GM19397 (cell line): ENCODE measurements around the gene SERPINF2.
"Not testable (repeated sequence)": the region's sequence is repeated elsewhere in the genome, so short reads cannot be mapped to it uniquely, and the experiment has no call there.

Source experiments
- ATAC-seq: cut with Tn5 transposase; IDR thresholded peaks from one replicate; pipeline ENCODE4 v1.9.1; 2021; ENCODE audit warnings: mild to moderate bottlenecking, moderate library complexity; ENCODE audit not compliant: unreplicated experiment

The SERPINF2 gene

DNA sequence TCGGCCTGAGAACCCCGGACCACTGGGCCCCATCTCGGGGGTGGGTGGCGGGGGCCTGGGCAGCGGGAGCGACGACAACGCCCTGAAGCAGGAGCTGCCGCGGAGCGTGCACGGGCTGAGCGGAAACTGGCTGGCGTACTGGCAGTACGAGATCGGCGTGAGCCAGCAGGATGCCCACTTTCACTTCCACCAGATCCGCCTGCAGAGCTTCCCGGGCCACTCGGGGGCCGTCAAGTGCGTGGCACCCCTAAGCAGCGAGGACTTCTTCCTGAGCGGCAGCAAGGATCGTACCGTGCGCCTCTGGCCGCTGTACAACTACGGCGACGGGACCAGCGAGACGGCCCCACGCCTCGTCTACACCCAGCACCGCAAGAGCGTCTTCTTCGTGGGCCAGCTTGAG lies 8.9 kb upstream of the SERPINF2 start:
- ATAC-seq, result no peak

DNA sequence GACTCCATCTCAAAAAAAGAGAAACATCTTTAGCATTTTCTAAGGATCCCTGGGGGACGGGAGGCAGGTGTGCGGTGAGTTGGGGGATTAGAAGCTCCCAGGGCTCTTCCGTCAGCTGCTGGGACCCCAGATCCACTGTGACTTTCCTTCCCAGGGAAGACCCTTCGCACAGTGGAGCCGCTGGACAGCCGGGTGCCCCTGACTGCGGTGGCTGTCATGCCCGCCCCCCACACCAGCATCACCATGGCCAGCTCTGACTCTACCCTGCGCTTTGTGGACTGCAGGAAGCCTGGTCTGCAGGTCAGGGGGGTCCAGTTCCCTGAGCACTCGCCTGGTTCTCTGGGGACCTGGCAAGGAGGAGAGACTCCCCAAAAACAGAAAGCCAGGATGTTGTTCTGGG lies 7.3 kb upstream of the SERPINF2 start:
- ATAC-seq, result no peak

- no peak for ATAC-seq
Observed at GRCh38 chr17:1735834-1736347, 6.8 kb upstream of the SERPINF2 start.

DNA sequence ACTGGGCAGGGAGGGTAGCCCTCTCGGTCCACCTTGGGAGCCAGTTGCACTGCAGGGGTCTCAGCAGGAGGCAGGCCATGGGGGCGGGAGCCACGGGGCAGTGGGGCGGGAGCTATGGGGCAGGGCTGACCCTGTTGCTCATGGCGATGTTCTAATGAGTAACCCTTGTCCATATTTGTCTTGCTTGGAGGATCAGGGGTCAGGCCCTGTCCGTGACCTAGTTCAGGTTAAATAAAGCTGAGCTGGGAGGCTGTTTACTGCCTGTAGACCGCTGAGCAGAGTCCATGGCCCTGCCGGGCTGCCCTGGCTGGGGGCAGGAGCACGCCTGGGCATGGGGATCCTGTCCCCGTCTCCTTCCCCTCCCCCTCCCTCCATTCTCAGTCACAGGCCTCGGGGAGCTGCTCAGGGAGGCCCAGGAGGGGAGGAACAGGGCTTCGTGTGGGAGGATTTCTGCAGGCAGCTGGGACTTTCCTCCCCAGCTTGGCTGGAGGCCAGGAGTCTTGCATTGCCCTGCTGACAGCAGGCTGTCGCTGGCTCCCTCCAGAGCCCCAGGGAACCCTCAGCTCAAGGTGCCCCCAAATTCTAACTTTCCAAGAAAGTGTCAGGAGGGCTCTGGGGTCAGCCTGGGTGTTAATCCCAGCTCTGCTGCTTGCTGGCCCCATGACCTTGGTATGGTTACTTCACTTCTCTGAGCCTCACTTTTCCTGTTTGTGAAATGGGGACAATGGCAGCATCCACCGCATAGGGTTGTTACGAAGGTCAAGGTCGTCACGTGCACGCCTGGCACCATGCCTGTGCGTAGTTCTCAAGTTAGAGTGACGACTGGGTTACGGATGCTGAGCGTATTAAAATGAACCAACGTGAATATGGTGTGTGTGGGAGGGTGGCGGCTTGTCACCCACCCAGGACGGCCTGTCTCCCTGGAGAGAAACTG lies 6.1 kb upstream of the SERPINF2 start:
- ATAC-seq, result no peak

DNA sequence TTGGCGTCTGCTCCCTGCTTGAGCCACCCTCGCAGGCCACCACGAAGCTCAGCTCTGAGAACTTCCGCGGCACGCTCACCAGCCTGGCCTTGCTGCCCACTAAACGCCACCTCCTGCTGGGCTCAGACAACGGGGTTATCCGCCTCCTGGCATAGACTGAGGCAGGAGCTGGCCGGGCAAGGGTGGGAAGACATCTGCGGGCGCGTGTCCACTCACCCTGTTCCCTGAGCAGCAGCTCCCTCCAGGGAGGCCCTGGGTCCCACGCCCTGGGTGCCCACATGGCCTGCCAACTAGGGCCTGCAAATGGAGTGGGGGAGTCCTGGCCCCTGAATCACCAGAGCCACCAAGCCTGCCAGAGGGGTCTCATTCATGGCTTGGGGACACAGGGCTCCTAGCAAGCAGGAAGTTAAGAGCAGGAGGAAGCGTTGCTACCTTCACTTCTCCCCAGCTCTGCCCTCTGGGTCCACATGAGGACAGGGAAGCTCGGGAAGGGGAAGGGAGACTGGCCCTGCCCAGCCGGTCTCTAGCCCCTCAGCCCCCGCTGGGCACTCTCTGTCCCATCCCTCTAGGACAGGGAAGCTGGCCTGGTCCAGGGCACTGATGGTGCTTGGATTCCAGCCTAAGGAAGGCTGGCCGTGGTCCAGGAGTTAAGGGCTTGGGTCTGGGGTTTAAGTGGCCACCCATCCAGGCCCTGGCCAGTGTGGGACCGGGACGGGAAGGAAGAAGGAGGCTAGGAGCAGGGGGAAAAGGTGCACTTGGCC lies 5.0 kb upstream of the SERPINF2 start:
- no peak for ATAC-seq

- ATAC-seq, result not testable (repeated sequence)
Observed at GRCh38 chr17:1741899-1742298, 772 bp upstream of the SERPINF2 start.

DNA sequence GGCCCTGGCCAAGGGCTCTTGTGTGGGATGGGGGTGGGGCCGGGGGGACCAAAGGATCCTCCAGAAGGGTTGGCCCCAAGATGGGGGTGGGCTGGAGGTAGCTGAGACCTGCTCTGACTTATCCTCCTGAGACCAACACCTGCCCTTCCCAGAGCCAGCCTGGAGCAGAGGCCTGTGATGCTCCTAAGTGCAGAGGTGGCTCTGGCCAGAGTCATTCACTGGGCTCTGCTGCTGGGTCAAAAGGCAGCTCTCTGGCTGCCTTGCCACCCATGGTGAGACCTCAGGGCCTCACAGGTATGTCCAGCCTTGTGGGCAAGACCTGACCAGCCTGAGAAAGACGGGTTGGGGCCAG lies 393 bp downstream of the SERPINF2 start:
- no peak for ATAC-seq

DNA sequence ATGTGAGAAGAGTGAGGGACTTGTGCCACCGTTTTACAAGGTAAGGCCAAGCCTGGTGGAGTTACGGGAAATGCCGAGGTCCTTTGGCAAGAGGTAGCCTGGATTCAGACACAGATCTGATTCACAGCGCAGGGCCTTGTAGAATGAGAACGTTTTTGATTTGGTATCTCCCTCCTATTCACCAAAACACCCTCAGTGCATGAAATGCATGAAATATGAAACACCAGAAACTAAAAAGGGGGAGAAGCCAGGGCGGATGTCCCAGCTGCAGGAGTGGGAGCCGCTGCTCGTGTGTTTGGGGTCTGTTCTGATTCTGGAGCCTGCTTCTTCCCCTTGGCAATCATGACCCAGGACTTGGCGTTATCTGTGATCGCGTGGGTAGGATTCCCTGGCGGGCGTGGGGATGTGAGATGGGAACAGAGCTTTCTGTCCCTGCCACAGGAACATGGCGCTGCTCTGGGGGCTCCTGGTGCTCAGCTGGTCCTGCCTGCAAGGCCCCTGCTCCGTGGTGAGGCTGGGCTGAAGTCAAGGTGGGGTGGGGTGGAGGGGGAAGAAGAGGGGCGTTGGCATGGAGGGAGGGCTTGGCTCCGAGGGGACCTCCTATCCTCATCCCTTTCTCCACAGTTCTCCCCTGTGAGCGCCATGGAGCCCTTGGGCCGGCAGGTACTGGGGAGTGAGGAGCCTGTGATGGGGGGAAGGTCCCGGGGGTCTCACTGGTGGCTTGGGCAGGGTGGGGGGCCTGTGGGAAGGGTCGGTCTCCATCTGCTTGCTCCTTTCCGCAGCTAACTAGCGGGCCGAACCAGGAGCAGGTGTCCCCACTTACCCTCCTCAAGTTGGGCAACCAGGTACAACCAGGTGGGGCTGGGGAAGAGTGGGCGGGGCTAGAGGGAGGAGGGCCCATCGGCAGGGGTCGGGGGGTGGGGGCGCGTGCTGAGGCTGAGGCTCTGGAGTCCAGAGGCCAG lies 2.2 kb downstream of the SERPINF2 start:
- ATAC-seq, result no peak

GRCh38 chr17:1745513-1746020 lies 2.9 kb downstream of the SERPINF2 start:
- ATAC-seq, result no peak

DNA sequence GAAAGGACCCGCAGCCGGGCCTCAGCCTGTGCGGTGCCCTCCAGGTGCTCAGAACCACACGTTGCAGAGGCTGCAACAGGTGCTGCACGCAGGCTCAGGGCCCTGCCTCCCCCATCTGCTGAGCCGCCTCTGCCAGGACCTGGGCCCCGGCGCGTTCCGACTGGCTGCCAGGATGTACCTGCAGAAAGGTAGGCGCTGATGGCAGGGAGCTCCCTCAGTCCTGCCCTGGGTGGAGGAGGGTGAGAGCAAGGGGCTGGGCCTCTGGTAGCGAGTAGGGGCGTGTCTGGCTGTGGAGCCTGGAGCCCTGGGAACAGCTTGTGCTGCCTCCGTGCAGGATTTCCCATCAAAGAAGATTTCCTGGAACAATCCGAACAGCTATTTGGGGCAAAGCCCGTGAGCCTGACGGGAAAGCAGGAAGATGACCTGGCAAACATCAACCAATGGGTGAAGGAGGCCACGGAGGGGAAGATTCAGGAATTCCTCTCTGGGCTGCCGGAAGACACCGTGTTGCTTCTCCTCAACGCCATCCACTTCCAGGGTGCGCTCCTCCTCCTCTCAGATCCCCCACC lies 4.4 kb downstream of the SERPINF2 start:
- ATAC-seq, result no peak

- ATAC-seq, result no peak
Observed at GRCh38 chr17:1750628-1751027, 8.0 kb downstream of the SERPINF2 start.

DNA sequence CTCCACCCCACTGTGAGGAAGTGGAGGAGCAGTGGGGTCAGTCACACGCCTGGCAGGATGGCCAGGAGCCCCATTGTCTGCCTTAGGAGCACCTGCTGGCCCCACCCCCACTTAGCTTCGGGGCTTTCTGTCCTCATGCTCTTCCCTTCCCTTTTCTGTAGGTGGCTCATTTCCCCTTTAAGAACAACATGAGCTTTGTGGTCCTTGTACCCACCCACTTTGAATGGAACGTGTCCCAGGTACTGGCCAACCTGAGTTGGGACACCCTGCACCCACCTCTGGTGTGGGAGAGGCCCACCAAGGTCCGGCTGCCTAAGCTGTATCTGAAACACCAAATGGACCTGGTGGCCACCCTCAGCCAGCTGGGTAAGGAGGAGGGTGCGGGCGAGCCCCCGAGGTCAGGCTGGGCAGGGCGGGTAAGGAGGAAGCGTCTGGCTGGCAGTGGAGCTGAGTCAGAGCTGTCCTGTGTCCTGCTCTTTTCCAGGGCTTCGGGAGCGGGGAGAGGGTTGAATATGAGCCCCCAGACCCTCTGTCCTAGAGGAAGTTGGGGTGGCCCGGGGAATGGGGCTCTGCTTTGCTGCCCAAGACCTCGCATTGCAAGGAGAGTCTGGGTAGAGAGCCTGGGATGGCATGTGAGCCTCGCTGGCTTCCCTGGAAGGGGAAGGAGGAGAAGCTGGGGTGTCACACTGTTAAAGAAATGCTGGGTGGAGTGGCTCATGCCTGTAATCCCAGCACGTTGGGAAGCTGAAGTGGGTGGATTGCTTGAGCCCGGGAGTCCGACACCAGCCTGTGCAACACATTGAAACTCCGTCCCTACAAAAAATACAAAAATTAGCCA lies 10.0 kb downstream of the SERPINF2 start:
- ATAC-seq, result no peak

GRCh38 chr17:1753767-1754429 lies 11.2 kb downstream of the SERPINF2 start:
- ATAC-seq, result no peak

DNA sequence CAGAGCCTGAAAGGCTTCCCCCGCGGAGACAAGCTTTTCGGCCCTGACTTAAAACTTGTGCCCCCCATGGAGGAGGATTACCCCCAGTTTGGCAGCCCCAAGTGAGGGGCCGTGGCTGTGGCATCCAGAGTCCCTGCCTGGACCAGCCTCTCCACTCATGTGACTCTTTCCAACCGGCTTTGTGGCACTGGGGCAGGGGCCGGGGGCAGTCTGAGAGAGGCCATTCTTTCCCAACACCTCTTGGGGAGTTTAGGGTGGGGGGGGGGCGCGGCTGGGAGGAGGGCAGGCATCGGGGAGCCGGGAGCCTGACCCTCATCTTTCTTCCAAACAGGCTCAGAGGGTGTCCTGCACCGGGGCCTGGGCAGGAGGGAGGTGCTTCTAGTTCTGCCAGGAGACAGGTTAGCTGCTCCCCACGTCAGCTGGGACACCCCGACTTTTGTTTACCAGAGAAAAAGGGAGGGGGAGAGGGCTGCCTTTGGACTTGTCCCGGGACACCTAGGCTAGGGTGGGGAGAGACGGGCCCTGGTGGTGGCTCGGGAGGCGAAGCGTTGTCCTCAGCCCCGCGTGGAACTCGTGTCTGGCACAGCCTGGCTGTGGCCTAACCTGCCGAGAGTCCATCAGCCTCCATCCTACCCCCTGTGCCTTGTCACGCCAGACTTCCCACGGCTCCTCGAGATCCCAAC lies 11.9 kb downstream of the SERPINF2 start:
- ATAC-seq, result no peak

- no peak for ATAC-seq
Observed at GRCh38 chr17:1755252-1755826, 12.7 kb downstream of the SERPINF2 start.

DNA sequence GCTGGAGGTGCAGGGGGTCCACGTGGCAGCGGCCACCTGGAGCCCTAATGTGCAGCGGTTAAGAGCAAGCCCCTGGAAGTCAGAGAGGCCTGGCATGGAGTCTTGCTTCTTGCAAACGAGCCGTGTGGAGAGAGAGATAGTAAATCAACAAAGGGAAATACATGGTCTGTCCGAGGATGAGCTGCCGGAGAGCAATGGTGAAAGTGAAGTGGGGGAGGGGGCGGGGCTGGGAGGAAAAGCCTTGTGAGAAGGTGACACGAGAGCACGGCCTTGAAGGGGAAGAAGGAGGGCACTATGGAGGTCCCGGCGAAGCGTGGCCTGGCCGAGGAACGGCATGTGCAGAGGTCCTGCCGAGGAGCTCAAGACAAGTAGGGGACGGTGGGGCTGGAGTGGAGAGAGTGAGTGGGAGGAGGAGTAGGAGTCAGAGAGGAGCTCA lies 13.2 kb downstream of the SERPINF2 start:
- no peak for ATAC-seq

DNA sequence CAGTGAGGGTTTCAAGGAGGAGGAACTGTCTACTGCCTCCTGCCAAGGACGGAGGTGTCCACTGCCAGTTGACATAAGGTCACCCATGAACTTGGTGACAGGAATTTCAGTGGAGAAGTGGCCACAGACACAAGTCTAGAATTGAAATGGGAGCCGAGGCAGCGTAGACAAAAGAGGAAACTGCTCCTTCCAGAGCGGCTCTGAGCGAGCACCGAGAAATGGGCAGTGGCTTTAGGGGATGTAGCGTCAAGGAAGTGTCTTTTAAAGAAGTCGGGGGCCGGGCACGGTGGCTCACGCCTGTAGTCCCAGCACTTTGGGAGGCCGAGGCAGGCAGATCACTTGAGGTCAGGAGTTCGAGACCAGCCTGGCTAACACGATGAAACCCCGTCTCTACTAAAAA lies 16.1 kb downstream of the SERPINF2 start:
- ATAC-seq, result no peak

- ATAC-seq, result no peak
Observed at GRCh38 chr17:1759529-1759928, 16.9 kb downstream of the SERPINF2 start.
